ENCODE data around the gene ST6GALNAC3.

ST6GALNAC3 gene

GRCh38 chr1:76281306-76281705 lies 206.8 kb downstream of the ST6GALNAC3 start:
- POLR2A ChIA-PET = no interaction called here

GRCh38 chr1:76284842-76285241 lies 210.3 kb downstream of the ST6GALNAC3 start:
- POLR2A ChIA-PET = no interaction called here
- no peak for DNase-seq (ENCODE audit: low read depth, low spot score)
- no peak overlapping the region for H3K4me3 ChIP-seq (ENCODE audit: low read depth, low read length)
- CTCF ChIA-PET = no interaction called here
- TF ChIP-seq CTCF (IDR thresholded peaks at IDR 0.05; ENCODE audit: insufficient read depth, low read length, missing control alignments) = no peak

More at GRCh38 chr1:76281306-76281705, 206.8 kb downstream of the ST6GALNAC3 start:
- H3K4me3 ChIP-seq (ENCODE audit: low read depth, low read length) = no peak overlapping the region
- DNase-seq (ENCODE audit: low read depth, low spot score) = no peak
- TF ChIP-seq CTCF (IDR thresholded peaks at IDR 0.05; ENCODE audit: insufficient read depth, low read length, missing control alignments) = no peak
- CTCF ChIA-PET = no interaction called here

GRCh38 chr1:76285578-76286135 lies 211.1 kb downstream of the ST6GALNAC3 start:
- no peak for TF ChIP-seq CTCF (IDR thresholded peaks at IDR 0.05; ENCODE audit: insufficient read depth, low read length, missing control alignments)
- no peak overlapping the region for H3K4me3 ChIP-seq (ENCODE audit: low read depth, low read length)
- ChIA-PET CTCF (no interaction called here), POLR2A (no interaction called here)
- no peak for DNase-seq (ENCODE audit: low read depth, low spot score)

GRCh38 chr1:76287917-76288316 lies 213.4 kb downstream of the ST6GALNAC3 start:
- POLR2A ChIA-PET = no interaction called here
- H3K4me3 ChIP-seq (ENCODE audit: low read depth, low read length) = no peak overlapping the region
- no peak for DNase-seq (ENCODE audit: low read depth, low spot score)
- TF ChIP-seq CTCF (IDR thresholded peaks at IDR 0.05; ENCODE audit: insufficient read depth, low read length, missing control alignments) = no peak
- CTCF ChIA-PET = no interaction called here

GRCh38 chr1:76288758-76289483 lies 214.4 kb downstream of the ST6GALNAC3 start:
- H3K4me3 ChIP-seq (ENCODE audit: low read depth, low read length) = no peak overlapping the region
- DNase-seq (ENCODE audit: low read depth, low spot score) = no peak
- CTCF ChIA-PET = no interaction called here
- POLR2A ChIA-PET = no interaction called here
- TF ChIP-seq CTCF (IDR thresholded peaks at IDR 0.05; ENCODE audit: insufficient read depth, low read length, missing control alignments) = no peak

- ChIA-PET POLR2A (no interaction called here), CTCF (no interaction called here)
- no peak for DNase-seq (ENCODE audit: low read depth, low spot score)
- TF ChIP-seq CTCF (IDR thresholded peaks at IDR 0.05; ENCODE audit: insufficient read depth, low read length, missing control alignments) = no peak
- H3K4me3 ChIP-seq (ENCODE audit: low read depth, low read length) = no peak overlapping the region
Observed at GRCh38 chr1:76289692-76290091, 215.1 kb downstream of the ST6GALNAC3 start.

All from AG04449 (cell line).